ENCODE results near the gene ZNF682. TPM values are rescaled to one million over a fixed set of nuclear protein-coding genes. Genes with fewer than 3 reads are reported as not detected.

ZNF682 gene
- 0.93 and 1.1 TPM in 2 replicates for total RNA-seq

DNA sequence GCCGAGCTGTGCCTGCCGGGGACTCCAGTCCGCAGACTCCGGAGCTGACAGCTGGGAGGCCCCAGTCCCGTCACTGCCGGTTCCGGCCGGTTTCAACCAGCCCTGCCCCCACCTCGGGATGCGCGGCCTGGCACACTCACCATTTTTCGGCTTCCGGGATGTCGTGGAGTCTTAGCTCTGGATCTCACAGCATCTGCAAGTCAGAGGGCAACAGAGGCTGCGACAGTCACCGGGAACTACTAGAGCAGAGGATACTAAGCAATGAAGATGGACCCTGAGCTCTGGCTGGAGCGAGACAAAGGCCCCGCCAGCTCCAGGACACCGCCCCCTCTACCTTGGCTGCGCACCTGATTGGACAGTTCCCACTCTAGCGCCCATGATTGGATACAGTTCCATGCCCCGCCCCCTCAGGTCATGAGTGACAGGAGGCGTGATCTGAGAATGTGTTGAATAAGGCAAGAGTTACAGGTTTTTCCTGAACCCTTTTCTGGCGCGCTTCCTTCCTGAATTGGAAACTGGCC is at the start of gene ZNF682:
Gene ZNF682 (minus strand): TSS at position 303 of the 521 bp plus-strand sequence. CDS start 160 bp downstream, at position 143.

DNA sequence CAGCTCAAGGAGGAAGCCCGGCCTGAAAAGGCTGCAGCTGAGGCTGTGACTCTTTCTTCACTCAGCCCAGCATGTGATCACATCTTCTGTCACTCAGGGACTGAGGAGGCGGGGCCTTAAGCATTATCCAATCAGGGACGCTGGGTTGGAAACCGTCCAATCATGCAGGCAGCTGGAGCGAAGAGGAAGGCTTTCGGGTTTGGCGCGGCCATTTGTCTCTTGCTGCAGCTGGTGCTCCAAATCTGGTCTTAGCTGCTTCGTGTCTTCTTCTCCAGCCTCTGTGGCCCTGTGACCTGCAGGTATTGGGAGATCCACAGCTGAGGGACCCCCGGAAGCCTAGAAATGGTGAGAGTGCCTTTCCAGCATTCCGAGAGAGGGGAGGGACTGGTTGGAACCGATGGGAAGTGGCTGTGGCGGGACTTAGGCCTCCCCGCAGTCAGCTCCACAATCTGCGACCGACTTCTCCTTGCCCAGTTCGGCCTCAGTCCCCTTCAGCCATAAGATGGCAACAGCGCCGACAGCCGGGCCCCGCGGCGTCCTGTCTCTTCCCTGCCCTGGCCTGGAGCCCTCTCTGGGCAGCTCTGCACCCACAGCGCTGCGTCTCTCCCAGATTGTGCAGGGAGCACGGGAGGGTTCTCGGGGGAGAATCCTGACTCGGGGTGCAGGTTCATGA is 38.6 kb upstream of the ZNF682 start, which contains the start of gene ZNF90:
Gene ZNF90 (plus strand): TSS at position 210 of the 673 bp plus-strand sequence. CDS start 133 bp downstream, at position 343.

Other genes starting within 250 kb of the ZNF682 start
- gene ZNF506, start 217.8 kb downstream of the ZNF682 start, total RNA-seq = 6.6 and 11.2 TPM in 2 replicates
- gene ZNF253, start 173.6 kb downstream of the ZNF682 start, total RNA-seq = 2.3 and 3.1 TPM in 2 replicates
- 6.6 and 11.4 TPM in 2 replicates for gene ZNF93, start 138.6 kb downstream of the ZNF682 start, total RNA-seq
- 2.0 and 3.5 TPM in 2 replicates for gene ZNF90, start 38.5 kb upstream of the ZNF682 start, total RNA-seq
- gene ZNF486, start 127.7 kb upstream of the ZNF682 start, total RNA-seq = 5.3 and 8.1 TPM in 2 replicates

Data from mammary microvascular endothelial cell (primary cell).